Spleen (tissue), 11 donors: ENCODE results near the gene CCSAP. TPM values are rescaled to one million over a fixed set of nuclear protein-coding genes. Genes with fewer than 3 reads are reported as not detected.
A peak's percentile ranks its signal among the peaks of the same experiment; 100 is the strongest.

Experiments
- DNase-seq: peaks from one replicate; pipeline ENCODE4 v3.0.0-alpha.2; 2020
- H3K27ac ChIP-seq, 8 donors: fragments of 200-600 bp; sonication (generic) in 7 of 8; 1 replicate in 4 of 8; 2 replicates in 4 of 8; pipeline versions ENCODE4 v1.5.0 to v1.8.0; 2016 to 2021; ENCODE audit warnings: inconsistent platforms in 4 of 8, mild to moderate bottlenecking in 4 of 8, moderate library complexity in 1 of 8
- H3K27me3 ChIP-seq, 7 donors: fragments of 200-600 bp; sonication (generic) in 6 of 7; replicated peaks in 1 of 7; 1 replicate in 4 of 7; 2 replicates in 3 of 7; pipeline versions ENCODE4 v1.5.0 to v1.8.0; 2016 to 2021; ENCODE audit warnings: inconsistent platforms in 3 of 7, mild to moderate bottlenecking in 1 of 7
- H3K36me3 ChIP-seq, 6 donors: fragments of 200-600 bp; sonication (generic) in 5 of 6; 1 replicate in 4 of 6; 2 replicates in 2 of 6; pipeline versions ENCODE4 v1.5.0 to v1.8.0; 2016 to 2021; ENCODE audit warnings: inconsistent platforms in 2 of 6
- H3K4me1 ChIP-seq, 6 donors: fragments of 200-600 bp; sonication (generic) in 5 of 6; 1 replicate in 3 of 6; 2 replicates in 3 of 6; pipeline versions ENCODE4 v1.5.0 to v1.8.0; 2016 to 2021; ENCODE audit warnings: inconsistent platforms in 3 of 6
- H3K4me3 ChIP-seq, 8 donors: fragments of 200-600 bp; sonication (generic) in 7 of 8; 1 replicate in 4 of 8; 2 replicates in 4 of 8; pipeline versions ENCODE4 v1.5.0 to v1.8.0; 2016 to 2021; ENCODE audit warnings: inconsistent platforms in 4 of 8, mild to moderate bottlenecking in 4 of 8, moderate library complexity in 2 of 8
- H3K9me3 ChIP-seq, 8 donors: fragments of 200-600 bp; sonication (generic) in 7 of 8; 1 replicate in 4 of 8; 2 replicates in 4 of 8; pipeline versions ENCODE4 v1.5.0 to v1.8.0; 2016 to 2021; ENCODE audit warnings: inconsistent platforms in 4 of 8
- CTCF ChIP-seq, 11 experiments: fragments of 200-600 bp in 7 of 11; fragments of 450-650 bp in 4 of 11; sonication (generic) in 4 of 11; IDR thresholded peaks in 8 of 11; conservative IDR thresholded peaks in 3 of 11; 1 replicate in 7 of 11; 2 replicates in 4 of 11; pipeline versions ENCODE4 v1.4.0 to v1.8.0; 2016 to 2021; ENCODE audit warnings: antibody characterized with exemption in 11 of 11, inconsistent platforms in 4 of 11, mild to moderate bottlenecking in 1 of 11
- POLR2A ChIP-seq, 3 donors: fragments of 450-650 bp; IDR thresholded peaks; one replicate each; pipeline ENCODE4 v1.5.1; 2017; ENCODE audit warnings: antibody characterized with exemption in 3 of 3, mild to moderate bottlenecking in 1 of 3
- POLR2AphosphoS5 ChIP-seq, 3 donors: sonication (generic); formaldehyde crosslinking; IDR thresholded peaks; one replicate each; pipeline ENCODE4 v1.5.1; 2017; ENCODE audit warnings: antibody characterized with exemption in 3 of 3
- WGBS, 5 donors: extraction: QIAGEN DNeasy Blood & Tissue Kit in 3 of 5; methylation state at CpG; one replicate each; pipeline versions ENCODE4 v1.1.5 to v1.1.7; 2013 to 2018; 5-methylcytosine and 5-hydroxymethylcytosine counted together
- intact Hi-C: fragments of 100-400 bp; cut with DNase I; formaldehyde crosslinking; loops from one replicate; pipeline ENCODE4 v1.15.0; 2023; ENCODE audit warnings: low total_unique reads
- polyA plus RNA-seq, 3 donors: library from polyadenylated mRNA; stranded (reverse); fragments of 200-250 nt; gene quantifications; one replicate each; pipeline ENCODE4 v1.2.1, GENCODE V29; 2013
- total RNA-seq, 7 donors: library from RNA; depleted of rRNA in 3 of 7; stranded (reverse); fragments of >200 nt in 3 of 7; fragmentation: NEBNext Ultra II Directional in 4 of 7; extraction: Animal tissue kit (Norgen Biotek cat#: 25700) in 4 of 7; gene quantifications; one replicate each; pipeline versions ENCODE4 v1.1.0 to v1.2.1, GENCODE V29; 2016 to 2021
- donor health status: healthy with polysubstance abuse.
- donor health status: DM: no; HTN: no; CAD: no; lungs with moderate emphysema.
- donor health status: DM: no; HTN: no; CAD: no.
- donor health status: Bipolar disorder and iron deficiency.
- donor health status: healthy.
- donor health status: DM: no; HTN: no; CAD: no.
- donor health status: DM: yes; HTN: yes; CAD: no.

Gene CCSAP
- total and polyA plus RNA-seq, 10 donors, result 2.1 to 11.4 (median 8.8) TPM

GRCh38 chr1:229326601-229327000, 16.2 kb downstream of the CCSAP start:
- no peaks in the 10 kb centered on the region for H3K27me3 ChIP-seq

GRCh38 chr1:229325853-229326487, 16.9 kb downstream of the CCSAP start:
- intact Hi-C loops, result no loop called here

More at GRCh38 chr1:229326601-229327000, 16.2 kb downstream of the CCSAP start:
- intact Hi-C loops, result no loop called here
- H3K4me3 ChIP-seq, result no peak overlapping the region
- 83 to 97% (median 89%) methylated on average over 12 of the region's 12 CpGs for WGBS, 5 donors
- peak overlapping the region in 5 of 8 donors; percentile 54 to 71 (median 58) for H3K27ac ChIP-seq
- peaks cover 0 to 82% (median 12%) of the 10 kb centered on the region in 6 donors for H3K36me3 ChIP-seq
- peaks cover 0 to 48% (median 19%) of the 10 kb centered on the region in 6 donors for H3K4me1 ChIP-seq
- no peak for TF ChIP-seq POLR2A (IDR thresholded peaks at IDR 0.05)
- no peak for TF ChIP-seq CTCF (IDR thresholded peaks at IDR 0.05 in 8 of 11, conservative IDR thresholded peaks at IDR 0.05 in 3 of 11)
- peak; percentile 13 to 55 (median 14) for TF ChIP-seq POLR2AphosphoS5 (IDR thresholded peaks at IDR 0.05)
- DNase-seq, result no peak
- no peaks in the 10 kb centered on the region for H3K9me3 ChIP-seq

GRCh38 chr1:229325401-229325800, 17.4 kb downstream of the CCSAP start:
- intact Hi-C loops, result no loop called here
- no peak for DNase-seq

More at GRCh38 chr1:229325853-229326487, 16.9 kb downstream of the CCSAP start:
- 49 to 83% (median 65%) methylated on average over 10 of the region's 10 CpGs for WGBS, 5 donors
- Histone ChIP-seq H3K4me3 (peak overlapping the region in 1 of 8 donors; percentile 12), H3K9me3 (no peaks in the 10 kb centered on the region), H3K27me3 (no peaks in the 10 kb centered on the region), H3K36me3 (peaks cover 0 to 88% (median 13%) of the 10 kb centered on the region in 6 donors), H3K4me1 (peaks cover 0 to 48% (median 19%) of the 10 kb centered on the region in 6 donors), H3K27ac (peak overlapping the region; percentile 22 to 71 (median 56))
- no peak for DNase-seq
- TF ChIP-seq CTCF (IDR thresholded peaks at IDR 0.05 in 8 of 11, conservative IDR thresholded peaks at IDR 0.05 in 3 of 11) (no peak), POLR2A (IDR thresholded peaks at IDR 0.05) (no peak), POLR2AphosphoS5 (IDR thresholded peaks at IDR 0.05) (no peak)

More at GRCh38 chr1:229325401-229325800, 17.4 kb downstream of the CCSAP start:
- TF ChIP-seq POLR2AphosphoS5 (IDR thresholded peaks at IDR 0.05) (no peak), CTCF (IDR thresholded peaks at IDR 0.05 in 8 of 11, conservative IDR thresholded peaks at IDR 0.05 in 3 of 11) (no peak)
- WGBS, 5 donors, result 61 to 88% (median 70%) methylated on average over 2 of the region's 2 CpGs
- Histone ChIP-seq H3K36me3 (peaks cover 0 to 91% (median 13%) of the 10 kb centered on the region in 6 donors), H3K4me3 (no peak overlapping the region), H3K9me3 (no peaks in the 10 kb centered on the region), H3K4me1 (peaks cover 0 to 48% (median 19%) of the 10 kb centered on the region in 6 donors), H3K27me3 (no peaks in the 10 kb centered on the region), H3K27ac (peak overlapping the region in 7 of 8 donors; percentile 30 to 71 (median 57))
